Stimulated activated CD8-positive, alpha-beta memory T cell treated with anti-CD3 and anti-CD28 coated beads, Interleukin-7, amount 100 ng/mL, for 4 hours (primary cell): Measurements from ENCODE around the gene GPR132.

ENCODE experiments used
- DNase-seq, 2 donors: peaks; one replicate each; pipeline ENCODE4 v3.0.0-alpha.2; 2020; ENCODE audit warnings: low read depth in 2 of 2

Gene GPR132

DNA sequence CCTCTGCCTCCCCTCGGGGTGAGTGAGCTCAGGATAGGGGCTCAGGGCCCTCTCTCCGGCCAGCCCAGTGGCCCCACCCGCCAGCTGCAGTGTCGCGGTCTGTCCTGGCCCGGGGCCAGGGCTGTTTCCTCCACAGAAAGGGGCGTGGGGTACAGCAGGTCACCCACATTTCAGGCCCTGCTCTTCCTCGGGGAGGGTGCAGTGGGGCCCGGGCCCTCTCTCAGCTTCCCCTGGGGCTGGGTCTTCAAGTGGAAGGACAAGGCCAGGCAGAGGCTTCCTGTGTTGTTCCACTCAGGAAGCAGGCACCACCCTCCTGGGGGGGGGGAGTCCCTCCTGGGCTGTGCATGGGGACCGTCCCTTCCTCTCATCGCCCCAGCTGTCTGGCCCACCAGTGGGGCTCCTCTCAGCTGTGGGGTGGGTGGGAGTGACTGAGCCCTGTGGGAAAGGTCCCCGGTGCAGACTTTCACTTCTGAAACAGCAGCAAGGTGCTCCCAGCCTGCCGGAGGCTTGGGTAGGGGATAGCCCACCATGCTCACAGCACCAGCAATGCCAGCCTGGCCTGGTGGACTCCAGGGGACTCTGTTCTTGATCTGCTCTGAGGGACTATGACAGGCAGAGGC is 3.7 kb downstream of the GPR132 start:
- DNase-seq, result peak; percentile 44 to 57

DNA sequence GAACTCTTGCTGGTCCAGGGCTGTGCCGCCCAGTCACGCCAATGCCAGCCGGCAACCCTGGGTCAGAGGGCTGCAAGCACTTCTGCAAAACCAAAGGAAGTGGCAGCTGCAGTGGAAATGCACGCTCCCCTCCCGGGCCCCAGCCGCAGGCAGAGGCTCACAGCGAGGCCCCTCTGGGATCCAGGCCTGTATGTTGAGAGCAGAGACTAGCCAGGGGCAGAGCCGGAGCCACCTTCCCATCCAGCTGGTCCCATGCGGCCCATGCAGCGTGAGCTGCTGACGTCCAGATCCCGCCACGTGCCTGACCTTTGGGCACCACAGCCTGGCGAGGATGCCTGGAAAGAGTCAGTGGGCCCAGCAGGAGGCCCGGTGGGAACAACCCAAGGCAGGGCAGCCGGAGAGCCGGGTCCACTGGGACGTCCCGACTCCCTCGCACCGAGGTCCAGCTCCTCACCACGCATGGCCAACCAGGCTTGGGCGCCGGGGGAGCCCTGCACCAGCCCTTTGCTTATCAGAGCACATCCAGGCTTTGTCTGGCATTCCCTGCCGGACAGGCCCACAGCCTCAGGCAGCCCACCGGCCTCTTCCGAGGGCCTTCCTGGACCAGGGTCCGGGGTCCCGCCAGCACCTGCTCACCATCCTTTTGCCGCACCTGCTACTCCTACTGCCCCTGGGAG is 4.3 kb downstream of the GPR132 start:
- DNase-seq, result no peak

DNA sequence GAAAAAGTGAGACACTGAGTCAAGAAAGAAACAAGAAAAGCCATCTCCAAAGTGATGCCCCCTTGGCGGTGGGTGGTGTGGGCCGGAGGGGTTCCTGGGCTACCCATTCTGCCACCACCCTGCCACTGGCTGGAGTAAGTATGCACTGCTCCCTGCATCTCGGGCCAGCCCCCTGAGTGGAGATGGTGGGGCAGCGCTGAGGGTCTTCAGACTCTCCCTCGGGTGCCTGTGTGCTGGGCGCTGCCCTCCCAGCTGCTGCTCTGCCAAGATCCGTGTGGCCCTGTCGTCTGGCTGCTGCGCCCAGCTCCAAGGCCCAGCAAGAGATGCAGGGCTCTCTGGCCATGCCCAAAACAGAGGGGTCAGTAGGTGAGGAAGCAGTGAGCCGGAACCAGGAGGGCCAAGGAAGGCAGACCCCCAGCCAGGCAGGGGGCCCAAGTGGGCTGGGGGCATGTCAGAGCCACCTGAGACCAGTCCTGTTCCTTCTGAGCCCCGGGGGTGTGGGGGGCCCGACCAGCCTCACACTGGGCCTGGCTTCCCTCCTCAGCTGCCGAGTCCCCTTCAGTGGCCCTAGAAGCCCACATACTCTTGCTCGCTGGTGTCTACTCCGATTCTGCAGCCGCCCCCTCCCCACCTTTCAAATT is 5.2 kb downstream of the GPR132 start:
- DNase-seq, result no peak

DNA sequence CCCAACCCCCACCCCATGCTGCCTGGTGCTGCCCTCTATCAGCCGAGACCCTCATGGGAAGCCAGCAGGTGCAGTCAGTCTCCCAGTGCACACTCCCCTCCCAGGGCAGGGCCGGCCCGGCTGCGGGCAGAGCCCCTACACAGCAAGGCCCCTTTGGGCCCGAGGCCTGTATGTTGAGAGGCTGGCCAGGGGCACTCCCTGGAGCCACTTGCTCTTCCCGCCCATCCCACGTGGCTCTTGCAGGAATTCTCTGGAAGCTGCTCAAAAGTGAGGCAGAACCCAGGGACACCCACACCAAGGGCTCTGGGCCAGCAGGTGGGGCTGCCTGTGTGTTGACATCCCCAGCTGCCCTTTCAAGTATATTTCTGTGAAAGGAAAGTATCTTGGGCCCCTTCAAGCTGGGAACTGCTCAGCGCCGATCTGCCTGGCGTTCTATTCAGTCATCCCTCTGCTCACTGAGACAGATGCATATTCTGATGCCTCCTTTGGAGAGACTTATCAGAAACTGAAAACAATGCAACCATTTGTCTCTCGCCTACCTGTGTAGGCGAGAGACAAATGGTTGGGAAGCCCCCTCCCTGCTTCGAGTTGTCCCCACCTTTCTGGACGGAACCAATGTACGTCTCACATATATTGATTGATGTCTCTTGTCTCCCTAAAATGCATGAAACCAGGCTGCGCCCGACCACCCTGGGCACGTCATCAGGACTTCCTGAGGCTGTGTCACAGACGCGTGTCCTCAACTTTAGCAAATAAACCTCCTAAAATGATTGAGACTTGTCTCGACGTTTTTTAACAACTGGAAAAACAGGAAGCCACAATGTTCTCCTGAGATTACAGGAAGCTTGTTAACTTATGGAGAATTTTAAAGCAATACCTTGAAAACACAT is 6.0 kb downstream of the GPR132 start:
- DNase-seq, result peak; percentile 21 to 41

DNA sequence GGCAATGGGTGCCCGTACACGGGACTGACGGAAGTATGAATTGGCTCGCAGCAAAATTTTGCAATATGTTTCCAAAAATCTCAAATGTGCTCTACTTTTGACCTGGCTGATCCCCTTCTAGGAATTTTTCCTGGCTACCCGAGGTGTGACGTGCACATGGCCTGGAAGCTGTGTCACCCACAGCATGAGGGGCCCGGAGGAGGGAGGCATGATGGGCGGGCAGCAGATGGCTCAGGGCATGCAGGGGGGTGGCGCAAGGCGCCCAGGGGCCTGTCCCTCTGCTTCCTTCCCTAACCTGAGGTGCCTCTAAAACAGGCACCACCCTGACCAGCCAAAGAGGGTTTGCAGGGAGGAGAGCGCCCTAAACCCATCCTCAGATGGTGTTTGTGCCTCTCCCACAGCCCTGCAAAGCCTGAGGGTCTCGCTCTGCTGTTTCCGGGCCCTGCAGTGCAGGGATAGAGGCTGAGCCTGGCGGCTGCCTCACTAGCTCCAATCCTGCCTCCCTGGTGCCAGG is 6.7 kb downstream of the GPR132 start:
- DNase-seq, result no peak

DNA sequence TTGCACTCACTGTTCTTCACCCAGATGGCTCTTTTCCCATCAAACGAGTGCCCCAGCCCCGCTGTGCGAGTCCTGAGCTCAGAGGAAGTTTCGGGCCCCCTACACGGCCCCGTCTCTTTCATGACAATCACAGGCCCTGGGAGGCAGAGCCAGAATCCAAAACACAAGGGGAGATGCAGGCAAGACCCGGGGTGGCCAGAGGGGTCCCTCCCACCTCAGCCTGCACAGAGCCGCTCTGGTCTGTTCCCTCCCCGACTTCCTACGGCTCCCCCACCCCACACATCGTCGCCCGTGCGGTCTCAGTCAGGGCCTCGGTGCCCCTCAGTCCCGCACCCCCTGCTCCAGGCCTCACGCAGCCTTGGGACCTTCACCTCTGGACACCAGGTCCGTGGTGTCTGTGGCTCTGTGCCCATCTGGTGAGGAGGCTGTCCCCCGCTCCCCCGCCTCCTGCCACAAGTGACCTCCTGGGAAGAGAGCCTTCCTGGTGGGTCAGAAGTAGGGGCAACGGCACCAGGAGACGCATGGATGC is 8.9 kb downstream of the GPR132 start:
- no peak for DNase-seq

DNA sequence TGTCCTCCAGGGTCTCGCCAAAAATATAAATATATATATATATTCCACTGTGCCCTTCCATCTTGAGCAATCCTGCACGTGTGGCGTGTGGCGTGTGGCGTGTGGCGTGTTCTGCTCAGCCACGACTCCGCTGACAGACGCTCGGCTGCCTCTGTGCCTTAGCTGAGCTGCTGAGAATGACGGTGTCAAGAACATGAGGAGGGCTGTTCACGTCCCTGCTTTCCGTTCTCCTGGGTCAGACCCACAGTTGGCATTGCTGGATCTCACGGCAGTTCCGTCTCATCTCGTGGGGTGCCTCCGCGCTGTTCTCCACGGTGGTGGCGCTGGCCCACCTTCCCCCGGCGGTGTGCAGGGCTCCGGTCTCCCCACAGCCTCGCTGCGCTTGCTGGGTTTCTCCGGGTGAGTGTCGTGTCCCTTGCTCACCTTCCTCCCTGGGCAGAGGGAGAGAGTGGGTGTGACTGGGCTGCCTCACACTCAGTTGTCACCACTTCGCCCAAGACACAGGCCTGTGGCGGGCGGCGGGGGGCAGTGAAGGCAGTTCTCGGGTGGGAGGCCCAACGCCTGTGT is 9.4 kb downstream of the GPR132 start:
- DNase-seq, result no peak

DNA sequence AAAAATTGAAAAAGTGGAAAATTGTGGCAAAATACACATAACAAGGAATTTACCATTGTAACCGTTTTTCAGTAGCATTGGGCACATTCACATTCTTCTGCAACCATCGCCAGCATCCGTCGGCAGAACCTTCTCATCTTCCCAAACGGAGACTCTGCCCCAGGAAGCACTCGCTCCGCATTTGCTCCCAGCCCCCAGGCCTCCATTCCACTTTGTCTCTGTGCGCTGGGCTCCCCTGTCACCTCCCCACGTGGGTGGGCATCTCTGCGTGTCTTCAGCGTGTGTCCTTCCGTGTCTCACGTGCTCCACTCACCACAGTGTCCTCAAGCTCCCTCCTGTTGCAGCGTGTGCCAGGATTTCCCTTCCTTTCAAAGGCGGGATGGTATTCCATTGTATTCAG is 9.9 kb downstream of the GPR132 start:
- DNase-seq, result no peak

DNA sequence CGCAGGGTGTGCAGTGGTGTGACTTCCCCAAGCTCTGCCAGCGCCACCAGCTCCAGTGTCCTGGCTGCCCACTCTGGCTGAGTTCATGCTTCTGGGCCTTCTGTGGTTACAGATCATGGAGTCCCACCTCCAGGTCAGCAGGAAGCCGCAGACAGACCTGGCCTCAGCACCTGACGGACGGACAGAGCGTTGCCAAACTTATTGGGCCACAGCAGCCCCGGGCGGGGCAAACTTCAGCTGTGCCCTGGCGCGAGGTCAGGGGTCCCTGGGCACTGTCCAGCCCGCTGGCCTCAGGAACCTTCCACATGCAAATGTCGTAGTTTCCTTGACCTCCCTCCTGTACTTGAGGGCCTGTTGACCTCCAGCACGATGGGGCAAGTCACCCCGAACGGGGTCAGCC is 11.2 kb downstream of the GPR132 start:
- no peak for DNase-seq

DNA sequence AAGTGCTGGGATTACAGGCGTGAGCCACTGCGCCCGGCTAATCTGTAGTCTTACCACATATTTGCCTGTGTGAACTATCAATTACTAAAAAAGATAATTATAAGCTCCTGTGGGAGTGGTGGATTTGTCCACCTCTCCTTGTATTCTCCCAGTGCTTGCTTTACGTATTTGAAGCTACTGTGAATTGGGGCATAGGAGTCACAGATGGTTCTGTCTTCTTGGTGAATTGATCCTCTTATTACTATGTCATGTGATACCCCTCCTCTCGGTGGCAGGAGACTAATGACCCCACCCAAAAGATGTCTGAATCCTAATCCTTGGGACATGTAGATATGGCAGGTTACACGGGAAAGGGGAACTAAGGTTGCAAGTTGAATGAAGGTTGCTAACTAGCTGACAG is 11.8 kb downstream of the GPR132 start:
- DNase-seq, result no peak

DNA sequence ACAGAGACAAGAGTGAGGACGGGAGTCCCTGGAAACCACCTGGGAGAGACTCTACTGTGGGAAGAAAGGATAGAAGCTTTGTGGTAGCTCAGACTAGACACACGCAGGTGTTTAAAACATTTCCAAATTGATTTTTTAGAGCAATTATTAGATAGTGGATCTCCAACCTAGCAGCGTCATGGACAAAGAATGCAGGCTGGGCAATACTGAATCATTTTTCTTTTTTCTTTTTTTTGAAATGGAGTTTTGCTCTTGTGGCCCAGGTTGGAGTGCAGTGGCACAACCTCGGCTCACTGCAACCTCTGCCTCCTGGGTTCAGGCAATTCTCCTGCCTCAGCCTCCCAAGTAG is 13.1 kb downstream of the GPR132 start:
- DNase-seq, result no peak

DNA sequence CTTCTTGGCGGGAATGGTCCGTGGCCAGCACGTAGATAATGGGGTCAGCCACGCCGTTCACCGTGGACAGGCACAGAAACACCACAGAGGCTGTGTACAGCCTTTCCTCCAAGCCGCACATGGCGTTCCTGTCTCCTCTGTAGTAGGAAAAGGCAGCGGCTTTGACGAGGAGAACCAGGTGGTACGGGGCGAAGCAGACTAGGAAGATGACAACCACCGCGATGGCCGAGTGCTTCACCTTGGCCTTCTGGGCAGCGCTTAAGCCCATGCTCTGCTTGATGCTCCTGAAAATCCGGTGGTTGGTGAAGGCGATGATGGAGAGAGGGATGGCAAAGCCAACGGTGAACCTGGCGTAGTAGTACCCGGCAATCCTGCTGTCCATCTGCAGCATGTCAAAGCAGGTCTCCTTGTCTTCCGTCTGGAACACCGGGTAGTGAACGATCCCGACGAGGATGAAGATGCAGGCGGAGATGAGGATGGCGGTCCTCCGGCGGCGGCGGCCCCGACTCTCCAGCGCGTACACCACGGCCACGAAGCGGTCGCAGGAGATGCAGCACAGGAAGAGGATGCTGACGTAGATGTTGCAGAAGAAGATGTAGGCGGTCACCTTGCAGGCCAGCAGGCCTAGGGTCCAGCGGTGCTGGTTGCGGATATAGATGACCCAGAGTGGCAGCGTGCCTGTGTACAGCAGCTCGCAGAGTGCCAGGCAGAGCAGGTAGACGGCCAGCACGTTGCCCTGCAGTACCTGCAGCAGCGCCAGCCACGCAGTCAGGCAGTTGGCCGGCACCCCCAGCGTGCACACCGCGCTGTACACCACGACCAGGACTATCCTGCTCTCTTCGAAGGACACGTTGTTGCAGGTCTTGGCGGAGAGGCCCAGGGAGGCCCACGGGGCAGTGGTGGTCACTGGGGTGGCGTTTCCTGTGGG is 13.8 kb downstream of the GPR132 start:
- no peak for DNase-seq

DNA sequence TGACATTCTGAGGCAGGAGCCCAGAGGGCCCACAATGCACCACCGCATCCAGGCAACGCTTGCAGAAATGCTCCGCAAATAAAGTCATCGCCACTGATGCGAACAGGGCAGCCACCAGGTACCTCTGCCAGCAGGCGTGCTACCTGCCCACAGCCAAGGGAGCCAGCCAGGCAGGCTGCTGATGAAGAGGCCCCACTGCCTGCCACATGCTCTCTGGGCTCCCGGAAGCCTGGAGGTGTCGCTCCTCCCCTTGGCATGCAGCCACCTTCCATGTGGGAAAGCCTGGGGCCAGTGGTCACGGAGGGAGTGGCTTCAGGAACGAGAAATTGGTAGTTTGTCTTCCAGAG is 14.7 kb downstream of the GPR132 start:
- no peak for DNase-seq

DNA sequence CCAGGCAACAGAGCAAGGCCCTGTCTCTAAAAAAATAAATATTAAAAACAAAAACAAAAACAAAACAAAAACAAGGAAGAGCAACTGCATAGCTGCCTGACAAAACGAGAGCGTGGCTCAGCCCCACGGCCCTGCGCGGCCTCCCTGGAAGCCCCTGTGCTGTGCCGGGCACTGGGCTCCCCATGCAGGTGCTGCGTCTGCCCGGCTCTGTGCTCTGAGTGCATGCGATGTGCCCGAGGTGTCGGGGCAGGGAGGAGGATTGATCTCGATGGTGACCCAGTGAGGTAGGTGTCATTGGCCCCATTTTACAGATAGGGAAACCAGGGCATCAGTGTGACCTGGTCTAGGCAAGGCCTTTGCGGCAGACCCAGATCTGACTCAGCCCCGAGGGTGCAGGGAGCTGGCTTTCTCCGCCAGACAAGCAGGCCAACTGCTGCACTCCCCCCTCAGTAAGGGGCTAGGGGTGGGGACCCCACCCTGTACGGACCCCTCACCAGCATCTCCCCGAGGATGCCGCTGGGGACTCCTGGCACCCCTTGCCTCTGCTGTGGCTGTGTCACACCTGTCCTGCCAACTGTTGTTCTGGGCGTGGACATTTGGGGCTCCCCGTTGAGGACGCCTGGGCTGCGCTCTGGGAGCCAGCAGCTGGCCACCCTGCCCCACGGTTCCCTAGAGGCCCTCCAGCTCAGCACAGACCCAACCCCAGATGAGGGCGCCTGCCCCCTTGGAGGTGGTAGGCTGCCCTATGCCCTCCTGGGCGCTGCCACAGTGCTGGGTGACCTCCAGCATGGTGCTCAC is 15.3 kb downstream of the GPR132 start:
- DNase-seq, result no peak

DNA sequence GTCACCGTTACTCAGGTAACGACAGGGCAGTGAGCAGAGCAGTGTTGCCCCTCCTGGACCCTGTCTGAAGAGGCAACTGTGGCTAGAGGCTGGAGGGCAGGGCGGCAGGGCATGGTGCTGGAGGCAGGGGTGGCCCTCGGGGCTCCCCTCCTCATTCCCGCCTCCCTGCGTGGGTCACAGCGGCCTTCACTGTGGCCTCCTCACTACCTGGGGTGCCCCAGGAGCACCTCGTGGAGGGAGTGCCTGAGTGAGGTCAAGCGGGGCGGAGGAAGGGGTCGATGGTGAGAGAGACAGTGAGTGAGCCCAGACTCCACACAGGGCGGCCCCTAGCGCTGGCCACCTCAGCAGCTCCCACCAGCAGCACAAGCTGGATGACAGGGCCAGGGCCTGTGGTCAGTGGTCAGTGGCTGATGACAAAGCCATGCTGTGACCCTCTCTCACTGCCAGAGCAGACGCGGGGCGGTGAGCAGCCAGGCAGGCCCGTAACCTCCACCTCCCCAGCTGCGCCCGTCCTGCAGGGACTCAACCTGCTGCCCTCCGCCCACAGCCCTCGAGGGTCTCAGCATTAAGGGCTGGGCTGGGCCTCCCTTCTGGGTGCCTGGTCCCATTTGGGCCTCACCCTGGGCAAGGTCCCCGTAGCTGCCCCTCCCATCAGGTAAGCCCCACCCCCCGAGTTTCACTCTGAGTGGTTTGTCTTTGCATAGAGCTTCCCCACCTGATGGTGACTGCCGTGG is 17.8 kb downstream of the GPR132 start:
- no peak for DNase-seq

DNA sequence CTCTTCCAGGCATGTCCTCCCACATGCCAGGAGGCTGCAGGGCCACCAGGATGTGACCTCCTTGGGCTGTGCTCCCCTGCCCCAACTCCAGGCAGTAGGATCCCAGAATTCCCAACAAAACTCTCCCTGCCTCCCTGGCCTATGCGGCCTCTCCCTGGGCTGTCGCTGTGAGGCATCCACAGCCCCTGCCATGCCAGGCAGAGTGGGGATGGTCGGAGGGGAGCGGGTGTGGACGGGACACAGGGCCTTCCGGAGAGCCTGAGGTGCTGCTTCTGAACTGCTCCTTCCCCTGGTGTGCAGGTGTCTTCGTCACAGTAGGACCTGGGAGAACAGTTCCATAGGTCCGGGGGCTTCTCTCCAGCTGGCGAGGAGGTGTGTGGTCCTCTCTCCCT is 18.3 kb downstream of the GPR132 start:
- DNase-seq, result no peak

DNA sequence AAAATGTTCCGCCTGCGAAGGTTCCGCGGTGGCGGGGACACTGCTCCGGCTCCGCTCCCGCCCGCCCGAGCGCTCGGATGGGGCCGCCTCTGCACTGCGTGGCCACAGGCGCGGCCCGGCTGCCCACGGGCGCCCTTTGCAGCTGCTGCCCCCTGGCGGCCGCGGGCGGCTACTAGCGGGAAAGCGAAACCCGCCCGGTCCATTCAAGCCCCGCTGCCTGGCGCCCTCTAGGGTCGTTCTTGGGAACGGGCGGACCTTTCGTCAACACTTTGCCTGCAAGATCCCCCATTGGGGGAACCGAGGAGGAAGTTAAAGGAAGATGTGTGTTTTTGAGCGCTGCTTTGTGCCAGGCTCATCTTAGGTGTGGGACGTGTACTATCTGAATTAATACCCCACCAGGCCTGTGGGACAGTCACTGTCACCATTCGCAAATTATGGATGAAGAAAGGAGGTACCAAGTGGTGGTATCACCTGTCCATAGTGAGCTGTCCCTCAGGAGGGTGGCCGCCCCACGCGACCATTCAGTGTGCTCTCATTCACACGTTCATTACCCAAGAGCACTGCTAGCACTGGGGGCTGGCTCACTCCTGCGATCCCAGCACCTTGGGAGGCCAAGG is 19.4 kb downstream of the GPR132 start:
- DNase-seq, result peak; percentile 82 to 84

DNA sequence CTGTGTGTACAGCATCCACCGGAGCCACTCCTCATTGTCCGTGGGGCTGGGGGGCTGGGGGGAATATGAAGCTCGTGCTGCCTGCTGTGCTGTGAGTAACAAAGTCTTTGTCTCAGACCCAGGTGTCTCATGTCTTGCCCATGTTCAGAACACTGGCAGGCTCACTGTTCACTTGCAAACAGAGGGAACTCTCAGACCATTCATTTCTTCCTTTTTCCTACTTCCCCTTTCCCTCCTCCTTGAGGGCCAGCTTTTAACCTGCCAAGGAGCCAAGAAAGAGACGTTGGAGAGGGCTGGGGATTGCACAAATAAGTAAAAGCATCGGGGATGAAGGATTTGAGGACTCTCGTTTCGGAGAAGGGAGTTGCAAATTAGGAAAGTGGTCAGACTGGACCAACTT is 21.6 kb downstream of the GPR132 start:
- DNase-seq, result no peak

DNA sequence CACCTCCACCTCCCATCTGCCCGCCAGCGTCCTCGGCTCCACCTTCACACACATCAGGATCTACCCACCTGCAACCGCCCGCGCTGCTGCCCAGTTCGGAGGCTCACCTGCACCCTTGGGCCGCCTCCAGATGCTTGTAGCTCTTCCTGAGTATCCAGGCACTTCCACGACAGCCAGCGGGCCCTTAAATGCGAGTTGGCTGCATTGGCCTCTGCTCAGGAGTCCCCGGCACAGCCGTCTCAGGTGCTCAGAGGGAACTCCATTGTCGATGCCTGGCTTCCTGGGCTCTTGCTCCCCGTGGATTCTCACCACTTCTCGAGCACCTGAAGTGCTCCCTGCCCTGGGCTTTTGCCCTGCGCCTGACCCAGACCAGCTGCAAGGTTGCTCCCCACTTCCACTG is 22.4 kb downstream of the GPR132 start:
- DNase-seq, result no peak
